GM12892 (cell line): ENCODE data around the gene LLGL1.

Experiments used
- POLR2A ChIP-seq: IDR thresholded peaks from 2 replicates; pipeline ENCODE4 v1.6.1; 2011; ENCODE audit warnings: low read depth, low read length, control low read depth
- TAF1 ChIP-seq: IDR thresholded peaks from 2 replicates; pipeline ENCODE4 v1.6.1; 2011; ENCODE audit warnings: low read depth, mild to moderate bottlenecking, control low read depth, low read length, borderline replicate concordance

- TF ChIP-seq POLR2A (no peak), TAF1 (no peak)
These were observed 28.7 kb downstream of the LLGL1 start for GRCh38 chr17:18253947-18254821.
